HG03097 (cell line): ENCODE data around the gene B3GNT3.

Experiments used
- ATAC-seq: cut with Tn5 transposase; IDR thresholded peaks from one replicate; pipeline ENCODE4 v1.9.1; 2021; ENCODE audit not compliant: unreplicated experiment, low FRiP score

B3GNT3 gene

DNA sequence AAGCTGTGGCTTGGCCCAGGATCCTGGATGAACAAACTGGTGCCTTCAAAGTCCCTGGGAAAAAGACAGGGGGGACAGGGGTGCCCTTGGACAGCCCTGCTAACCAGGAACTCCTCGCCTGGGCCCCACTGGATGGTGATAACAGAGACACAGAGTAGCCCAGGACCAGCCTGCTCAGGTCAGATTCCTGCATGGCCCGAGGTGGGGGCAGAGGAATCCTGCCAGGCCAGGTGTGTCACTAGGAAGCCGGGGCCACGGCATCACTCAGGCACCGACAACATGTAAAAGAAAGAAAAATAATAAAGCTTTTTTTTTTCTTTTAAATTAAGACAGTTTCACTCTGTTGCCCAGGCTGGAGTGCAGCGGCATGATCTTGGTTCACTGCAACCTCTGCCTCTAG, 59.1 kb downstream of the B3GNT3 start:
- ATAC-seq = no peak

DNA sequence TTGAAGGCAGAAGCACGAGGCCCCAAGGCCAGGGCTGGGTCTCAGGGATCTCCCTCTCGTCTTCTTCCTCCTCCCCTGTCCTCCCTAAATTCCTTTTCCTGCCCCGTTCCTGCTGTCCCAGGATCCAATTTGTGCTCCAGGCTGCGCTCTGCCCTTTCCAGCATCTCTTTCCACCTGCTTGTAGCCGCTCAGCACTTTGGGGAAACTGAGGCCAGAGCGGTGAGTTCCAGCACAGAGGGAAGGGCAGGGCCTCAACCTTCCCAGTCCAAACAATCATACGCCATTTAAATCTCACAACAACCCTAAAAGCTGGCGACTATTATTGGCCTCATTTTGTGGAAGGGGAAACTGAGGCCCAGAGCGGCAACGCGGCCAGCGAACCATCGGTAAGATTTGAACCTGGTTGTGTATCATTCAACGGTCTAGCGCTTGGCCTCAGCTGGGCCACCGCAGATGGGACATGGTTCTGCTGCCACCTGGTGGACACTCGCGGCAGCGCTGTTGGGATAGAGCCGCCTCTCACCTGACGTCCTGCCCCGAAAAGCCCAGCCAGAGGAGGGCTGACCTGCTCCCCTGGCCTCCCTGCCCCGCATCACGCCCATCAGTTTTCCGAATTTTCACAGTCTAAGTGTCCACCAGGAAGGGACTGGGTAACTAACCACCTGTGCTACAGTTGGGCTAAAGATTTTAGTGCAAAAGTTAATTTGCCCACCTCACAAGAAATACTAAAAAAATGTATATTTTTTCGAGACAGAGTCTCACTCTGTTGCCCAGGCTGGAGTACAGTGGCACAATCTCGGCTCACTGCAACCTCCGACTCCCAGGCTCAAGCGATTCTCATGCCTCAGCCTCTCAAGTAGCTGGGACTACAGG, 60.6 kb downstream of the B3GNT3 start:
- ATAC-seq = no peak

DNA sequence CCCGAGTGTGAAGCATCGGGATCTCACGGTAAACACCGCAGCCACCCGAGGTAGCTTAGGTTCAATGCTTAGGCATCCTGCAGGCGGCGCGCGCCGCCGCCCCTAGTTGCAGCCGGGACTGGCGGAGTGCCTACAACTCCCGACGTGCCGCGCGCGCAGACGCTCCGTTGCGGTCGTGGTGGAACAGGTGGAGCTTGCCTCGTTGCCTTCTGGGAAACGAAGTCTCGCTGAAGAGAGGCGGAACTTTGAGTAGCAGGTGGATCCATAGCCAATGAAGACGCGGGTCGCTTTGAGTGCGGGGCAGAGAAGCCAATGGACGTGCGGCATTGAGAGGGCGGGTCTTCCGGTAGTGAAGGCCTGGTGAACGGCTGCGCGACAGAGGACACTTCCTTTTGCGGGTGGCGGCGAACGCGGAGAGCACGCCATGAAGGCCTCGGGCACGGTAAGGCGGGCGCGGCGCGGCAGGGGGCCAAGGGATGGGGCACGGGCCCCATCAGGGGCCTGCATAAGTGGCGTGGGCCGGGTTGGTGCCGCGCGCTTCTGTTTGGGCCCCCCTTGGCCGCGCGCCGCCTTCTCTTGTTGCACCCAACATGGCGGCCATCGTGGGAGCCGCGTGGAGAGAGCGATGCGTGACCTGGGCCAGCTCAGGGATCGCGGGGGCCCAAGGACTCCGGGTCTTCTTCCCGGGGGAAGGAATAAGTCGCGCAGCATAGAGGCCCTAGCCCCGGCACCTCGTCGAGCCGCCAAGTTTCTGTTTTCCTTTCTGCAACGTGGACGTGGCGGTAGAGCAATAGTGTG, 64.8 kb downstream of the B3GNT3 start, which contains the start of gene RPL18A:
TSS of gene RPL18A (plus strand) at position 378 of the 798 bp plus-strand sequence. CDS start at position 425, 47 bp downstream.
- ATAC-seq = peak; percentile 96

DNA sequence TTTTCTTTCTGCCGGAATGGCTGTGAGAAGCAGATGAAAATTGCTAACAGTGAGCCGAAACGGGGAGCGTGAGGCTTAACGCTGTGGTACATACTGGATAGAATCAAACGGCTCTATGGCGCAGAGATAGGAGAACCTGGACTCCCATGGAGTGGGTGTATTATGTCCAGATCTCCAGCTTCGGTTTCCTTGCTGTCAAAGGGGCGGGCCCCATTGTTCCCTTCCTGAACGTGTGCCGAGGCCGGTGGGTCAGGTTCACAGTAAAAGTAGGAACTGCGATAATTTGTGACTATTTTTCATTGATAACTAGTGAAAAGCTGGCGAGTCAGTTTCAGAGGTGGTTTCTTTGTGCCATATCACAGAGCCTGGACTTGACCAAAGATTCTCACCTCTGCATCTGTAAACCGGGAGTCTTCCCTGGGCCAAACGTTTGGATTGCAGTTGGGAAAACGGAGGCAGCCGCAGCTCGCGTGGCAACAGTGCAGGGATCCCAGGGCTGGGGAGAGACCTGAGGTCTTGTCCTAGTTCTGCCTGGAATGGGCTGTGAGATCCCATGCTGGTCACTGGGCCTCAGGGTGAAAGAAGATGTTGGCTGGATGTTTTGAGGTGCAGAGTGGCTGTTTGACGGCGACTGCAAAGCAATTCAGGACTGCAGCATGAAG, 65.5 kb downstream of the B3GNT3 start:
- no peak for ATAC-seq

DNA sequence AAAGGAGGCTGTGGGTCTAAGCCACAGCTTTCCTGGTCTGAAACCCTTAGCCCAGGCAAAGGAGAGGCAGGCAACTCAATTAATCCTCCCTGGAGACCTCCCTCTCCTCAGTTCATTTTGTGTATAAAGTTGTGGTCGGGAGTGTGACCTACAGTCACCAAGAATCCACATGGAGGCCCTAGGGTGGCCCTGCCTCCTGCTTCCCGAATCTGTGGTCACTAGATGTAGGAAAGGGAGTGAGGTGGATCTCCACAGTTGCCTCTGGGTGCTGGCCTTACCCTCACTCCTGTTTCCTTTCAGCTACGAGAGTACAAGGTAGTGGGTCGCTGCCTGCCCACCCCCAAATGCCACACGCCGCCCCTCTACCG, 66.0 kb downstream of the B3GNT3 start:
- no peak for ATAC-seq

DNA sequence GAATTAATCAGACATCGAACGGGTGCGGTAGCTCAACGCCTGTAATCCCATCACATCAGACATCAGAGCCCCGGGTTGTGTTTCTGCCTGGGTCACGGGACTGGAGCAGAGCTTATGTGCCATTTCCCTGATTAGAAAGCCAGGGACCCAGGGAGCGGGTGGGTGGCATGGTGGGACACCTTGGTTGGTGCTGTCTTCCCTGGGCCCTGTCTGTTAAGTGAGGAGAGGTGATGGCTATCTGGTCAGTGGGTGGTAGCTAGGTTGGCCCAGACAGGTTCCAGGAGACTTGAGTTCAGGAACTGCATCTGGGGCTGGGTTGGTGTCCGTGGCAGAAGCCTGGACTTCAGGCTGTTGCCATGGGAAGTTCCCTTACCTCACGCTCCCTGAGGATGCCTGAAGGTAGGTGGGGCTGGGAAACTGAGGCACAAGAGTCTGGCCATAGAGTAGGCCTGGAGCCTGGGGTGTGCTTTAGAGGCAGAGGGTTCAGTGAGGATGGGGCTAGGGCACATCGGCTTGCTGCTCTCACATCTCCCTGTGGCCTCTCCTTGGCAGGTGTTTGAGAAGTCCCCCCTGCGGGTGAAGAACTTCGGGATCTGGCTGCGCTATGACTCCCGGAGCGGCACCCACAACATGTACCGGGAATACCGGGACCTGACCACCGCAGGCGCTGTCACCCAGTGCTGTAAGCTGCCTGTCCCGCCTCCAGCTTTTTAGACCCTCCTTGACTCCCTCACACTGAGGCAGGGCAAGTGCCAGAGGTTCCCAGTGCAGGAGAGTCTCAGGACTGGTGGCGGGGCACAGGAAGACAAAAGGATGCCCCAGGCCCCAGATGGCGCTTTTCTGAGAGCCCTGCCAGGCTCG, 66.8 kb downstream of the B3GNT3 start:
- no peak for ATAC-seq

DNA sequence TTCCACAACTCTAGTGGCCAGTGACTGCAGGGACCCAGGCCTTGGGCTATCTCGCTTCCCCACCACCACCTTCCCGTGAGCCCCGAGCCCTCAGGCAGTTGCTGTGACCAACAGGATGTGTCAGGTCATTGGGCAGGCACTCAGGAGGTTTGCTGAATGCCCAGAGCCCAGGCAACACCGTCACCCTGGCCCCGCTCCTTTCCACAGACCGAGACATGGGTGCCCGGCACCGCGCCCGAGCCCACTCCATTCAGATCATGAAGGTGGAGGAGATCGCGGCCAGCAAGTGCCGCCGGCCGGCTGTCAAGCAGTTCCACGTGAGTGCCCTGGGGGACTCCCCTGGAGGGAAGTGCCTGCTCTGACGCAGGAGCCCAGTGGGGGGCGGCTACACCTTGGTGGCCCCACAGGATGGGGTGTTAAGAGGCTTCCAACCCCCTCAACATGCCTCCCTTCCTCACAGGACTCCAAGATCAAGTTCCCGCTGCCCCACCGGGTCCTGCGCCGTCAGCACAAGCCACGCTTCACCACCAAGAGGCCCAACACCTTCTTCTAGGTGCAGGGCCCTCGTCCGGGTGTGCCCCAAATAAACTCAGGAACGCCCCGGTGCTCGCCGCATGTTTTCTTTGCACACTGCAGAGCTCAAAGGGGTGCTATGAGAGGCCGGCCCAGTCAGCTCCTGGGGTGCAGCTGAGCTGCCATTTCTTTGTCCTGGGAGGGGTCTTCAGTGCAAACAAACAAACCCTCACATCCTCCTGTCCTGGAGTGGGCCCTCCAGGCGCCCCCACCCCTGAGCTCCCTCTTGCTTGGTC, 68.0 kb downstream of the B3GNT3 start:
- no peak for ATAC-seq
